GM19240 (cell line): ENCODE results near the gene PITPNB.
A peak's percentile ranks its signal among the peaks of the same experiment; 100 is the strongest.

ENCODE experiments used
- DNase-seq: peaks from one replicate; pipeline ENCODE4 v3.0.0; 2011; ENCODE audit warnings: low spot score; ENCODE audit not compliant: insufficient read length

PITPNB gene

DNA sequence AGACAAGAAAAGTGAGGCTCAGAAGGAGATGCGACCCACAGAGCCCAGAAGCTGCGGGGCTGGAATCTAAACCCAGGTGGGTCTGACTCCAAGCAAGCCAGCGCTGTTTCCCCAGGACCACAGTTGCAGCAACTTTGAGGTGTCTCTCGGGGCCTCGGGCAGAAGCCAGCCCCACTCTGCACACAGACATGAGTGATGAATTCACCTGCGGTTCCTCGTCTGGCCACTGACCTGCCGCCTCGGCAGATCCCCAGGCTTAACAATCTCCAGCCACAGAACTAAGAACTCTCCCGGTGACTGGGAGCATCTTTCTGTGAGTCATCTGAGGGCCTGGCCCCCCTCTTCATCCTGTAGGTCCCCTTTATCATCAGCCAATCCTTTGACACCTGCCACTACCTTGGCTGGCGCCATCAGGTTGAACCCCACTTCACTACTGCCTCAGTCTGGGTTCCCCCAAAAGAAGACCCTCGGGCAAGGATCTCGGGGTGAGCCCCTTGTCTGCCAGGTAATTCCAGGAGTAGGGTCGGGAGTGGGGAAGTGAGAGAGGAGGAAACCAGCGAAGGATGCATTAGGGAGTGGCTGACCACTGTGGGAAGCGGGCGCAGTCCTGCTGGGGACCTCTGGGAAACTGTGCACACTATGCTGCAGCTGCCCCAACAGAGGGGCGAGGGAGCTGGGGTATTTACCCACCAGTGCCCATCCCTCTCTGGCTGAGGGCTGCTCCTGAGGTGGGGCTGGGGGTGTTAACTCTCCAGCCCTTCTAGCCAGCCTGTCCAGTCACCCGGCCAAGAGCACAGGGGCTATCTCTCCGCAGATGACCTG is 84.5 kb downstream of the PITPNB start:
- DNase-seq = no peak

DNA sequence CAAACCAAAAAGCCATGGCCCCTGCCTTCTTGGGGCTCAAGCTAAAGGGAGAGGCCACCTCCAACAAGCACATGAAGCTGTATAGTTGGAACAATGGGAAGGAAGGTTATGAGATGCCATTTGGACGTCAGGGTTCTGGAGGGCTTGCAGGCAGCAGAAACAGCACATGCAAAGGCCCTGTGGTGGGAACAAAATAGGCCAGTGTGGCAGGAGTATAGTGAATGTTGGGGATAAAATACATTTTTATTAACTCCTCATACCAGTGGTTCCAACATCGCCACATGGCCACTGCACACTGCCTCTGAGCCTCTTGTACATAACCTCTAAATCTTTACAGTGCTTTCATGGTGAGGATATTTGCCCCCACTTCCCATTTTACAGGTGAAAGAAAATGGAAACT is 85.3 kb downstream of the PITPNB start:
- no peak for DNase-seq

DNA sequence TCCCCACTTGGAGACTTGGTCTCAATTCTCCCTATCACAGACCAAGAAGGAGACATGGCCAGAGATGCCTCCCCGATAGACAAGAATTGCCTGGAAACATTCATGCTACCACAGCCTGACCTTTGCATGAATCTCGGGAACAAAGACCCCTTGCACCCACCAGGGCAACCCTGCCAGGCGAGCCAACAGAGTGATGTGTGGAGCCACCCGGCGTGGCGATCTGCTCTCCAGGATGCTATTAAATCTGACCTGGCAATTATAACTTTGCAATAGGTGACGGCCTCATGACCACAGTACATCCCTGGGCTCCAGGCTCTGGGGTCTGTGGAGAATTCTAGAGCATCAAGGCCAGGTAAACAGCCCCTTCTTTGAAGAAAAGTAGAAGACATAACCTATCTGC is 86.5 kb downstream of the PITPNB start:
- no peak for DNase-seq

DNA sequence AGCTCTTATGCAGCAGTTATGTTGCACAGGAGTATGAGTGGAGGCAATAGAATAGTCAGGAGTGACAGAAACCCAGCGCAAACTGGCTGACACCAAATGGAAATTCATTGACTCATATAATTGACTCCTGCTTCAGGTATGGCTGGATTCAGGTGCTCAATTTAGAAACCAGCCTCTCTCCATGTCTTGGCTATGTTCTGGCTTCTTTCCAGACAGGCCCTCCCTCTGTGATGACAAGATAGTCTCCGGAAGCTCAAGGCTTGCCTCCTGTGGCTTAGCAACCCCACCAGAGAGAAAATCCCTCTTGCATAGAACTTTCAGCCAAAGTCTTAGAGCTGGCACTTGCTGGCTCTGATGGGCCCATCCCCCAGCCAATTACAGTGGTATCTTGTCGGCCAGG is 89.4 kb downstream of the PITPNB start:
- DNase-seq = no peak

DNA sequence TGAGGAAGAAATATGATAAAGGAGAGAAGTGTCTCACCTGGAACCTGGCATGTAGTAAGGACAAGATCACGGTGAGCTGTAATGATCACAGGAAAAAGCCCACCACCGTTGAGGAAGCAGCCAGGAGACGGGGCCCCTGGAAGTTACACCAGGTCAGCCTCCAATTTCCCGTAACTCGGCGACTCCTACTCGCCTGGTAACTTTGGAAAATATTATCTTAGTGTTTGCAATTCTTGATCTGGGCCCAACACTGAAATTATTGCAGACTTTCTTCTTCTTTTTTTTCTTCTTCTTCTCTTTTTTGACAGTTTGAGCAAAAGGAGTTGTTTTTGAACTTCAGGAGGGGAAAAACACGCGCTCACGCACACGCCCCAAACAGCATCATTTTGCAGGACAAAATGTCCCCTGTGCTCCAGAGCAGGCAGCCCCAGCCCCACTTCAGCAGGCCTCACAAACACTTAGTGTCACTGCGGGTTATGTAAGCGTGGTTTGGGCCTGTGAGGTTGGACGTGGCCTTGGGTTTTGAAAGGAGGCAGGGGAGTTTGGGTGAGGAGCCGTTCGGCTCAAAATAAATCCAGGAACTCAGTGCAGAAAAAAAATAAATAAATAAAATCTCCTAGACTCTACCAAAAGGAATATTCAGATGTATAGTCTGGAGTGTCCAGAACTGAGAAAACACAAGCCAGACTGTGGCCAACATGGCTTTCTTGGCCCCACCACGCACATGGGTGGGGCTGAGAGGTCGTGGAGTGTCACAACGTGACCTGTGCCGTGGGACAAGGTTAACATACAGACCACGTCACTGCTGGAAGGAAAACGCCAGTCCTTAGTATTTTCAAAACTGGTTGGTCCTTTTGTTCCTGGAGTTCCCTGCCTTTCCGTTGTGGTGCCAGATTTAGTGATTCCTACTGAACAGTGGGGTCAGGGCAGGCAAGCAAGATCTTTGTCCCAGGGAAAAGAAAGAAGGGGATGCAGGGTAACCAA is 91.2 kb downstream of the PITPNB start:
- DNase-seq = no peak

DNA sequence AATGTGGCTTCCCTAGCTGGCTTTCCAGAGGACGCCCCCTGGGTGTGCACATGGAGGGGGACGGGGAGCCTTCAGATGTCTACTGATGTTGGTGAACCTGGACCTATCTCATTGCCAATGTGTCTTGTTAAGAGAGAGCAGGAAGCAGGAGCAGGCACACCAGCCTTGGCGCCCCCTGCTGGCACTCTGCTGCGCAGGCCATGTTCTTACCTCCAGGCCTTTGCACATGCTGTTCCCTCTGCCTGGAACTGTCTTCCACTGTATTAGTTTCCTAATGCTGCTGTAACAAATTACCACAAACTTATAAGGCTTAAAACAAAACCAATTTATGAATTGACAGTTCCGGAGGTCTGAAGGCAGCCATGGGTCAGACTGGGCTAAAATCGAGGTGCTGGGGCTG is 93.9 kb downstream of the PITPNB start:
- DNase-seq = no peak

DNA sequence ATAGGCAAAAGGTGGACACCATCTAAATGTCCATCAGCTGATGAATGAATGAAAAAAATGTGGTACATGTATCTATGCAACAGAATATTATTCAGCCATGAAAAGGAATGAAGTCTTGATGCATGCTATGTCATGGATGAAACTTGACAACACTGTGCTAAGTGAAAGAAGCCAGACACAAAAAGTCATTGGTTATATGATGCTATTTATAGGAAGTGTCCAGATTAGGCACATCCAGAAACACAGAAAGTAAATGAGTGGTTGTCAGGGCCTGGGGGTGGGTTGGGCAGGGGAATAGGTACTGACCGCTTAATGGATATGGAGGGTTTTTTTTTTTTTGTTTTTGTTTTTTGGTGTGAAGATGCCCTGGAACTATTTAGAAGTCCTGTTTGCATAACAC is 95.8 kb downstream of the PITPNB start:
- no peak for DNase-seq

DNA sequence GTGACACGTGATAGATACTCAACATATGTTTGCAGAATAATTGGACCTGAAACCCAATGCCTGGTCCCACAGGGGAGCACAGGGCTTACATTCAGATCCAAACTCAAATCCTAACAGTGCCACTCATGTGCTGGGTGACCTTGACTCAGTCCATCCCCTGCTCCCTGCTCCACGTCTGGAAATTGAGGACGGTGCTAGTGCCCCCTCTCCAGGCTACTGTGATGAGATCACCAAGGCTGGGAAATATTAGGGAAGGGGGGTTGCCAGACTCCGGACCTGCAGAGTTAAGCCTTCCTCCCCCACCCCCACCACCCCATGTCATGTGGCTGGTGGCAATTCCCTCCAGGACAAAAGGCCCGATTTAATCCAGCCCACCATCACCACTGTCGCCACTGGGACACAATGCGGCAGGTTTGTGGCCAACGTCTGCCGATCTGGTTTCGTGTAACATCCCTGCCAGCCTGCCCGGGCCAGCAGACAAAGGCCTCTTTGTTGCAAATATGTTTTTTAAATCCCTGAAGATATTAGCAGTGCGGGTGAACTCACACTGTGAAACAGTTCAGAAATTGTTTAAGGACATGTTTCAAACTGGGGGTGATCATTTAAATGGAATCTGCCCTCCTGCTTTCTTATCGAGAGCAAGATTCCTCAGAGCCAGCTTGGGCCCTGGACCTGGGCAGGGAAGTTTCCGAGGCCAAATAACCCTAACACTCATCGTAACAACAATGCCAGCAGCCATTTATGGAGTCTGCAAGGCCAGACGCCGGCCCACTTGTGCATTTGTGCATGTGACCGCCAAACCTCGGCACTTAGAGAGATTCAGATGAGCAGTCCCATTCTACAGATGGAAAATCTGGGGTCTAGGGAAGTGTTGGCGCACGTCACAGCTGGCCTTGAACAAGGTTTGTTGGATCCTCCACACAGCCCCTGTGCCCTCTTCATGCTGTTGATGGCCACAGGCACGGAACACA is 97.9 kb downstream of the PITPNB start:
- no peak for DNase-seq

DNA sequence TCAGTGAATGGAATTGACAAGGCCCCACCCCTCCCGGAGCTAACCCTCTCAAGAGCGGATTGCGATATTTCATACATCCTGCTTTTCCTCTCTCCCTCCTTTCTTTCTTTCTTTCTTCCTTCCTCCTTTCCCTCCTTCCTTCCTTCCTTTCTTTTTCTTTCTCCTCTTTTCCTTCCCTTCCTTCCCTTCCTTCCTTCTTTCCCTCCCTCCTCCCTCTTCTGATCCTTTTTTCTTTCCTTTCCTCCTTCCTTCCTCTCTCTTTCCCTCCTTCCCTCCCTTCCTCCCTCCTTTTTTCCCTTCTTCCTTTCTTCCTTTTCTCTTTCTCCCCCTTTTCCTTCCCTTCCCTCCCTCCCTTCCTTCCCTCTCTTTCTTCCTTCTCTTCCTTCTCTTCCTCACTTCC is 102.5 kb downstream of the PITPNB start:
- DNase-seq = no peak

DNA sequence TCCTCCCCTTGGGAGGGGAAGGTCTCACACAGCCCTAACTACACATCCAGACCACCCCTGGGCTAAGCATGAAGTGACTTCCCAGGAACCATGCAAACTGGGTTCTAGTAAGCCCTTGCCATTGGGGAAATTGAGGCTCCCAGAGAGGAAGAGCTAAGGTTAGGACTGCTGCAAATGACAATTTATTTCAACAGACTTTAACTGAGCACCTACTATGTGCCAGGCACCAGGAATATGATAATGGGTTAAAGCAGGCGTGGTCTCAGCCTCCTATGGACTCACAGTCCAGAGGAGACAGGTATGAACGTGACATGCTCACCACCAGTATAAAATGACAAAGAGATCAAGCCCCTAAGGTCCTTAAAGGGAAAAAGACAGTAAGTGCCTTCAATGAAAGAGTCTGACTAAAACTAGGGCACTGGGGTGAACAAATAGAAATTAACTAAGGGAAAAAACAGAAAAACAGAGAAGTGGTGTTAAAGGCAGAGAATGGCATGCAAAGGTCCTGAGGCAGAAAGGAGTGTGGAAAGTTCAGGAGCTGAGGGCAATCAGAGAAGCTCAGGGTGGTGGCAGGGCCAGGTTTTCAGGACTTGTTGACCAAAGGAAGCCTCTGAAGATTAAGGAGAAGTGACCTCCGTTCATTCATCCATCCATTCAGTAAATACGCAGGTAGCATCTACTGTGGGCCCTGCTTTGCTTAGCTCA is 103.1 kb downstream of the PITPNB start:
- no peak for DNase-seq

DNA sequence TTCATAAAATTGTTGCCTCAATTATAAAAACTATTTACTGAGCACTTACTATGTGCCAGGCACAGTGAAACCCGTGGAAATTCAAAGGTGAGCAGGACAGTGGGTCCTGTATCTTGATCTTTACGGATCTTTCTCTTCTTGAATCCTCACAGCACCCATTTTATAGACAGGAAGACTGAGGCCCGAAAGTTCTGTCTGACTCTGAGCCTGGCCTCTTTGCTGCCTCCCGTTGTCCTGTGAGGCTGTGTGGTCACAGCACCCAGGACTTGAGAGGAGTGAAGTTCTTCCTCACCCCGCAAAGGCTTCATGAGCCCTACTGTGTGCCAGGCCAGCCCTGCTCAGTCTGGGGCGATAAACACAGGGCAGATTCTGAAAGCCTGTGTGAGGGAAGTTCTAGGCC is 104.1 kb downstream of the PITPNB start:
- DNase-seq = no peak

DNA sequence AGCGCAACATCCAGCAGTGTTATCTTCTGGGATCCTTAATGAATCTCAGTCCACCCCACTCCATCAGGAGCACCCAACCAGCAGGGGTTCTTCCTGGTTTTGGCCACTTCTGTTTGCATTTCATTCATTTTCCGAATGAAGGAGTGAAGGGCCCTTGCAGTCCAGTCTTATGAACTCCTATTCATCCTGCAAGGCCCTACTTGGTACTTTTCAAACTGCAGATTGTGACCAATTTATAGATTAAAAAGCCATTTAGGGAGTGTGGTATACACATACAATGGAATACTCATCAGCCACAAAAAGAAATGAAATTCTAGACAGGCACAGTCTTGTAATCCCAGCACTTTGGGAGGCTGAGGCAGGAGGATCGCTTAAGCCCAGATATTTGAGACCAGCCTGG is 107.3 kb downstream of the PITPNB start:
- DNase-seq = no peak

DNA sequence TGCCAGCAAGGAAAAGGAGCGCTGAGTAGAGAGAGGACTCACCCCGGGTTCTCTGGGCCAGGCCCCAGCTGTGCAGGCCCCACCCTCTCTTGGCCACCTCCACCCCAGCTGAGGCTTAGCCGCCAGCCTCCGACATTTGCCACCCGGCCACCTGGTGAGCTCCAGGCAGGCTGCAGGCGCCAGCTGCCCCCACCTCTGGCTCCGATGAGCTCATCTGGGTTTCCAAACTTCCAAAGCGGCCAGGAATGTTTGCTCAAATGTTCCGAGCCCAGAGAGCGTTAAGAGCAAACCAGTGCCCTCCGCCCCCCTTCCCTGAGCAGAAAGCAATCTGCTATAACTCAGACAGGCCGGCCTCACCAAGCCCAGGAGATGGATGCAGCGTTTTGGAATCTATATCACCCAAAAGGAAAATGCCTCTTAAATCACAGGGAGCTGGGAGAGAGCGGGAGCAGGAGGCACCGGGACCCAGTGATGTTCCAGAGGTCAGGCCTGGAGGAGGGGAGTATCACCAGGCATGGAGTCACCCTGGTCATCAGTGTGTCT is 108.4 kb downstream of the PITPNB start:
- no peak for DNase-seq

DNA sequence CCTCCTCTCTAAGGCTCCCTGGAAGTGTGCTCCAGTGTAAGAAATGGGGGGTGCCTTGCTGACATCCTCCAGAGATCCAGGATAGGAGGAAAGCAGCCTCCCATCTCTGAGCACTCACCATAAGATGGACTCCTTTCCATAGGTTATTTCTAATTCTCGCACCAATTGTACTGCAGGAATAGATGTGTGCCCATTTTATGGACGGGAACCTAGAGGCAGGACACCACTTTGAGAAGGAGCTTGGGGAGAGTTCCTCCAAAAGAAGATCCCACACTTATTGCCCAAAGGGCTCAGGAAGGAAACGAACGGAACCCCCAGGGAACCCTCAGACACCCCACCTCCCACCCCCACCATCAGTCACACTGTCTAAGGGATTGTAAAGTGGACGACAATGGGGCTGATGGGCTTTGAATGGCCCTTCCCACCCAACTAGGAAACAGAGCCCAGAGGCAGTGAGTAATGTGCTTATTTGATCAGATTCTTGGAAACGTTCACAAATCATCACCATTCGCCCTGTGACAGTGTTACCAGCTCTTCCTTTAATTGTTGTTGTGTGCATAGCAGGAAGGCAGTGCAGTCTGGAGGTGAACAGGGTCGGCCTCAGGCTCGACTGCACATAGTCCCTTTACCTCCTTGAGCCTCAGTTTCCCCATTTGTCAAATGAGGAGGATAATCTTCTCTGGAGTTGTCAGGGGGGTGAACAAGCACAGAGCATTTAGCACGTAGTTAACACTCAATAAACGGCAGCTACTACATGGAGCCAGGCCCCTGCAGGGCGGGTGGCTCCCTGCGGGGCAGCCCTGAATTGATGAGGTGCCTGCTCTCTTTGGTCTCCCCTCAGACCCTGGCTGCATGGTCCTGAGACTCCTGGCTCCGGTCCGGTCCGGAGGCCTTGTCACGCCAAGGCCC is 109.1 kb downstream of the PITPNB start:
- DNase-seq = no peak

DNA sequence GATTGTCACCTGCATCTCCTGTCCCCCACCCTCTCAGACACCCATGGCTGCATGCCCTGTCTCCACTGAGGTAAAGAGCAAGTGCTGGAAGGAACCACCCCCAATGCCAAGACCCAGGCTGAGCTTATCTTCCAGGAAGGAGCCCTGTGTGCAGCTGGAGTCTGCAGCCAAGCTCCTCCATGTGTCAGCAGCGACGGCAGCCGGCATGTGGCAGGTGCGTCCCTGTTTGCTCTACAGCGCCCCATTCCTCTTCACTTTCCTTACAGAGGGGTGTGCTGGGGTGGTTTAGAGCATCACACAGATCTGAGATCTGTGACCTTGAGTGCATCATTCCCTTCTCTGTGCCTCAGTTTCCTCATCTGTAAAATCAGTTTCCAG is 109.8 kb downstream of the PITPNB start:
- DNase-seq = no peak

DNA sequence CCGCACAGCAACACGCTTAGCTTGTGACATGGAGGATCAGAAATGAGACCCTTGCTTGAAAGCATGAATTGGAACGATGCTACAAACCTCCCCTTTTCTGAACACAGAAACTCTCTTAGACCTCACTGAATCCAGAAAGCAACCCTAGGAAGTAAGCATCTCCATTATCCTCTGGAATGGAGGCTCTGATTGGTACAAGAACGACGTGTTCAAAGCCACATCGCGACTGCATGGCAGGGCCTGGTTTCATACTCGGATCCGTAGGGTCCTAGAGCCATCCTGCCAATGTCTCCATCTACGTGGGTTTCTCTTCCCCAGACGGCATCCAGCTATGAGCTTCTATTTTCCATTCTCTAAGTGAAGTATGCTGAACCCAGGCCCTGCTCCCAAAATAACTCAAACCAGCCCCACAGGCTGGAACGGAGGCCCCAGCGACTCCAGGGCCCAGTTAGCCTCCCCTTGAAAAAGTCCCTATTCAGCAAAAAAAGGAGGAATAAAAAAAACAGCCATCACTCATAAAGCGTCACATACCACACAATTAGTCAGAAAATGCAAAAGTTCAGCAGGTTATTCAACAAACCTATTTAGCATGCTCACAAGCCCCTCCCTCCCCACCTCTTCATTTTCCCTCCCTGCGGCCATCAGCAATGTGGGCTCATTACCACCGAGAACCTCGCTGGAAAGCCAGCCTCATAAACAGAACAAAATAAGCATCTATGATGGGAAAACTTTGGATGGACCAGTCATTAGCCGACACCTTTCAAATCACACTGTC is 110.4 kb downstream of the PITPNB start:
- DNase-seq = no peak

DNA sequence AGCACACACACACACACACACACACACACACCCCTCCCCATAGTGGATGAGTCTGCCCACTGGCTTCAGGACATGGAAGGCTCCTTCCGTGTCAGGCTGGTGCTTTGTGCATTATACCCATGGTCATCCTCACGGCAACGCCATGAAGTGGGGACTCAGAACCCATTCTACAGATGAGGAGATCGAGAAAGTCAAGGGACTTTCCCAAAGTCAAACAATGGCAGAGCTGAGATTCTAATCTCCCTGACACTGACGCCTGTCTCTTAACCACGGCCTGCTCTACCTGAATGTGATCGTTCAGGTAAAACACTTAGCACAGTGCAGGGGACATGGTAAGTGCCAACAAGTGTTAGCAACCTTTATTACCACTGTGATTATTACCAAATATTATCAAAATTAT is 113.2 kb downstream of the PITPNB start:
- no peak for DNase-seq

DNA sequence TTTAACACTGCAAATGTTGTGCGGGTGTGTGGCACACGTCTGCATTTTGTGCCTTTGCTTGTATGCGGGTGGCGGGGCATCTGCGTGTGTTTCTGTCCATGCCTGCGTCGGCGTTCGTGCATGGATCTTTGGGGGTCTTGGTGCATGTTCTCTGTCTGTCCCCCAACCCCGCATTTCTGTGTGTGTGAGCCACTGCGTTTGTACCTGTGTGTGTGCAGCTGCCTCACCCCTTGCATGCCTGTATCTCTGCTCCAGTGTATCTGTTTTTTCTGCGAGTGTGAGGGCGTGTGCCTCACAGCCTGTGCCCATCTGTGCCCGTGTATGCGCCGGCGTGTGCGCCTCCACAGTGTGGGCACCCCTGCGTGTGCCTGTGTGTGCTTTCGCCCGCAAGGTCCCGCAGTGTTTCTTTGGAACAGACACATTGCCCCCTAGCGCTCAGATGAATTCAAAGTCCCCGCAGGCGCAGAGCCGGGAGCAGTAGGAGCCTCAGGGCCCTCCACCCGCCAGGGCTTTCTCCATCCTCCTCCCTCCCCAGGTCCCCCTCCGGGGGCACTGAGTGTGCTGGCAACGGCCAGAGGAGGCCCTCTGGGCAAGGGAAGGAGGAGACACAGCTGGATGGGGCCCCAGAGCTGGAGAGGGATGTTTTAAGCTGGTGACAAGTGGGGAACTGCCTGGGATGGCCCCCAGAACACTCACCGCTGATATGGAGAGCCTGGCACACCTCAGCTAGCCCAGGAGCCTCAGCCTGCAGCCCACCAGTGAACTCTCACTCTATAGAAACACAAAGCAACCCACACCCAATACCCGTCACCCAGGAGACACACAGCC is 114.4 kb downstream of the PITPNB start:
- DNase-seq = peak; percentile 55
